ENCODE measurements around the gene IQSEC3. TPM values are rescaled to one million over a fixed set of nuclear protein-coding genes. Genes with fewer than 3 reads are reported as not detected.
"Not testable (repeated sequence)": the region's sequence is repeated elsewhere in the genome, so short reads cannot be mapped to it uniquely, and the experiment has no call there.

Gene IQSEC3
- 0.39 TPM for polyA plus RNA-seq (2013, experiment 1 of 2)
- 0.25 TPM for polyA plus RNA-seq (2013, experiment 2 of 2)

DNA sequence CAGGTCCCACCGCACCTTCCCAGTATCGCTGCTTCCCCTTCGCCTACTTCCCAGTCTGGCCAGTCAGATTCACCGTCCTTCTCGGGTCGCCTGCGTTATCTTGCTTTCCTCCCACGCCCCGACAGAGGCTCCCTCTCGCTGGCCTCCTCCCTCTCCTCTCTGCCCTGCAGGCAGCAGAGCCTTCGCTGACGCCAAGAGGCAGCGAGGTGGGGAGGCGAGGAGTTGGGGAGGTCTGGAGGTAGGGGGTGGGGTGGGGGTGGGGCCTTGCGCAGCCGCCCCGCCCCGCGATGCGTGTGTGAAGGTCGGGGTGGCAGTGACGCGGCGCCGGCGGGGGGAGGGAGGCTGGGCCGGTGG is at the start of gene IQSEC3:
Gene IQSEC3, plus strand, starts transcription at position 340 of the 354 bp plus-strand sequence. CDS start 116 bp downstream, outside the sequence.
- no CpG with 5 or more reads among the region's 27 CpGs for WGBS
- Histone ChIP-seq H3K27me3 (ENCODE audit: control insufficient read depth in 1 of 2, insufficient read depth in 1 of 2, low read length in 2 of 2) (peaks cover 15 to 17% of the 10 kb centered on the region in 2 experiments), H3K4me3 (ENCODE audit: insufficient read depth in 1 of 2, low read depth in 1 of 2, low read length in 2 of 2) (peak within 1 kb of the TSS in 1 of 2 experiments; percentile 36), H3K4me2 (ENCODE audit: low read length, poor library complexity, severe bottlenecking) (peak within 1 kb of the TSS; percentile 72)
- H3K36me3 ChIP-seq (ENCODE audit: control insufficient read depth in 1 of 2, insufficient read depth in 2 of 2, low read depth in 1 of 2, low read length in 2 of 2); H3K4ac ChIP-seq (ENCODE audit: low read depth in 1 of 2, low read length in 2 of 2); H2BK15ac ChIP-seq (ENCODE audit: low read depth, poor library complexity, severe bottlenecking); H2AK5ac ChIP-seq (ENCODE audit: low read length, severe bottlenecking); H2BK12ac ChIP-seq (ENCODE audit: low read length in 2 of 2); H3K18ac ChIP-seq (ENCODE audit: low read depth in 1 of 2, low read length in 2 of 2); DNase-seq; H2BK5ac ChIP-seq (ENCODE audit: low read depth, low read length, poor library complexity, severe bottlenecking); H3K9ac ChIP-seq (ENCODE audit: low read length); H3K23ac ChIP-seq (ENCODE audit: low read length in 2 of 2); H3K14ac ChIP-seq (ENCODE audit: low read length in 2 of 2); H2BK120ac ChIP-seq (ENCODE audit: low read depth, low read length); H2AFZ ChIP-seq (ENCODE audit: low read depth, low read length); H3K79me1 ChIP-seq (replicated peaks; ENCODE audit: low read length, poor library complexity, severe bottlenecking); H4K91ac ChIP-seq (ENCODE audit: low read length); H3K9me3 ChIP-seq (ENCODE audit: control insufficient read depth, low read length); H3K27ac ChIP-seq (ENCODE audit: low read length, poor library complexity, severe bottlenecking); H4K8ac ChIP-seq (ENCODE audit: low read length); H3K4me1 ChIP-seq (ENCODE audit: control insufficient read depth, insufficient read depth, low read depth, low read length): not testable (repeated sequence)

DNA sequence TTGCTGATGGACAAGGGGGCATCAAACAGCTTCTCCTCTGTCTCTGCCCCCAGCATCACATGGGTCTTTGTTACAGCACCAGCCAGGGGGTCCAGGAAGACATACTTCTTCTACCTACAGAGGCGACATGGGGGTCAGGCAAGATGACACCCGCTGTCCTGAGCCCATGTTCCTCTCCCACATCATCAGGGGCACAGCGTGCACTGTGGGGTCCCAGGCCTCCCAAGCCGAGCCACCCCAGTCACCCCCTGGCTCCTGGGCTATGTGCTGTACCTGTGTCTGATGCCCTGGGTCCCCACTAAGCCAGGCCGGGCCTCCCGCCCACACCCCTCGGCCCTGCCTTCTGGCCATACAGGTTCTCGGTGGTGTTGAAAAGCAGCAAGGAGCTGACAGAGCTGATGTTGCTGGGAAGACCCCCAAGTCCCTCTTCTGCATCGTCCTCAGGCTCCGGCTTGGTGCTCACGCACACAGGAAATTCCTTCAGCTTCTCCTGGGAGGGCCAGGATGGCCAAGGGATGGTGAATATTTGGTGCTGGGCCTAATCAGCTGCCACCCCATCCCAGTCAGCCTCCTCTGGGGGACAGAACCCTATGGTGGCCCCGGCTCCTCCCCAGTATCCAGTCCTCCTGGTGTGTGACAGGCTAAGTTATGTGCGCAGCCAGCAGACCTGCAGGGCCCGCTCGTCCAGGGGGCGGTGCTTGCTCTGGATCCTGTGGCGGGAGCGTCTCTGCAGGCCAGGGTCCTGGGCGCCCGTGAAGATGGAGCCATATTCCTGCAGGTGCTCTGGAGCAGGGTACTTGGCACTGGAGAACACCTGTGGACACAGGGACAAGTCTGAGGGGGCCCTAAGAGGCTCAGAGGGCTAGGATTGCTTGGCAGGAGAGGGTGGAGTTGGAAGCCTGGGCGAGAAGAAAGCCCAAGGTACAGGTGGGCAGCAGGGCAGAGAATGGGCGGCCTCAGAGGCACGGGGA is 48.9 kb upstream of the IQSEC3 start:
- H3K14ac ChIP-seq (ENCODE audit: low read length in 2 of 2); H3K9ac ChIP-seq (ENCODE audit: low read length); H3K4me3 ChIP-seq (ENCODE audit: insufficient read depth in 1 of 2, low read depth in 1 of 2, low read length in 2 of 2): not testable (repeated sequence)

DNA sequence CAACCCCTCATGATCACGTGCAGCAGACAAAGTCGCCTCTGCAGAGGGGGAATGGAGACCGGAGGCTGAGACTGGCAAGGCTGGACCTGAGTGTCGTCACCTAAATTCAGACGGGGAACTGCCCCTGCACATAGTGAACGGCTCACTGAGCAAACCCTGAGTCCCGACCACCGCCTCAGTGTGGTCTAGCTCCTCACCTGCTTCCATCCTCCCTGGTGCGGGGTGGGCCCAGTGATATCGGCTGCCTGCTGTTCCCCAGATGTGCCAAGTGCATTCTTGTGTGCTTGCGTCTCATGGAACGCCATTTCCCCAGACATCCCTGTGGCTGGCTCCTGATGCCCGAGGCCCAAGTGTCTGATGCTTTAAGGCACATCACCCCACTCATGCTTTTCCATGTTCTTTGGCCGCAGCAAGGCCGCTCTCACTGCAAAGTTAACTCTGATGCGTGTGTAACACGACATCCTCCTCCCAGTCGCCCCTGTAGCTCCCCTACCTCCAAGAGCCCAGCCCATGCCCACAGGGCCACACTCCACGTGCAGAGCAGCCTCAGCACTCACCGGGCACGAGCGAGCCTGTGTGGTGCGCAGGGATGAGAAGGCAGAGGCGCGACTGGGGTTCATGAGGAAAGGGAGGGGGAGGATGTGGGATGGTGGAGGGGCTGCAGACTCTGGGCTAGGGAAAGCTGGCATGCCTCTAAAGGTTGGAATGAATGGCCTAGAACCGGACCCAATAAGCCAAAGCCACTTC is 47.6 kb upstream of the IQSEC3 start:
- H2AFZ ChIP-seq (ENCODE audit: low read depth, low read length); H2BK15ac ChIP-seq (ENCODE audit: low read depth, poor library complexity, severe bottlenecking); H3K27ac ChIP-seq (ENCODE audit: low read length, poor library complexity, severe bottlenecking); H3K14ac ChIP-seq (ENCODE audit: low read length in 2 of 2); H3K27me3 ChIP-seq (ENCODE audit: control insufficient read depth in 1 of 2, insufficient read depth in 1 of 2, low read length in 2 of 2); H3K4me3 ChIP-seq (ENCODE audit: insufficient read depth in 1 of 2, low read depth in 1 of 2, low read length in 2 of 2); H4K91ac ChIP-seq (ENCODE audit: low read length); H2AK5ac ChIP-seq (ENCODE audit: low read length, severe bottlenecking); H2BK5ac ChIP-seq (ENCODE audit: low read depth, low read length, poor library complexity, severe bottlenecking); H2BK120ac ChIP-seq (ENCODE audit: low read depth, low read length); H2BK12ac ChIP-seq (ENCODE audit: low read length in 2 of 2); H3K23ac ChIP-seq (ENCODE audit: low read length in 2 of 2); H3K4me1 ChIP-seq (ENCODE audit: control insufficient read depth, insufficient read depth, low read depth, low read length); H3K4me2 ChIP-seq (ENCODE audit: low read length, poor library complexity, severe bottlenecking); H3K4ac ChIP-seq (ENCODE audit: low read depth in 1 of 2, low read length in 2 of 2); H3K9ac ChIP-seq (ENCODE audit: low read length); H3K18ac ChIP-seq (ENCODE audit: low read depth in 1 of 2, low read length in 2 of 2); H4K8ac ChIP-seq (ENCODE audit: low read length); DNase-seq; H3K9me3 ChIP-seq (ENCODE audit: control insufficient read depth, low read length): not testable (repeated sequence)
- peaks cover 21 to 50% of the 10 kb centered on the region in 2 experiments for H3K36me3 ChIP-seq (ENCODE audit: control insufficient read depth in 1 of 2, insufficient read depth in 2 of 2, low read depth in 1 of 2, low read length in 2 of 2)
- peaks cover 24% of the 10 kb centered on the region for H3K79me1 ChIP-seq (replicated peaks; ENCODE audit: low read length, poor library complexity, severe bottlenecking)
- WGBS = 94% methylated on average over 11 of the region's 26 CpGs

More for the DNA sequence above, 48.9 kb upstream of the IQSEC3 start:
- not testable (repeated sequence) for H3K4me1 ChIP-seq (ENCODE audit: control insufficient read depth, insufficient read depth, low read depth, low read length); DNase-seq; H3K27me3 ChIP-seq (ENCODE audit: control insufficient read depth in 1 of 2, insufficient read depth in 1 of 2, low read length in 2 of 2); H2AK5ac ChIP-seq (ENCODE audit: low read length, severe bottlenecking); H2AFZ ChIP-seq (ENCODE audit: low read depth, low read length); H2BK15ac ChIP-seq (ENCODE audit: low read depth, poor library complexity, severe bottlenecking); H3K4me2 ChIP-seq (ENCODE audit: low read length, poor library complexity, severe bottlenecking); H3K18ac ChIP-seq (ENCODE audit: low read depth in 1 of 2, low read length in 2 of 2); H3K9me3 ChIP-seq (ENCODE audit: control insufficient read depth, low read length); H3K27ac ChIP-seq (ENCODE audit: low read length, poor library complexity, severe bottlenecking); H4K8ac ChIP-seq (ENCODE audit: low read length); H2BK5ac ChIP-seq (ENCODE audit: low read depth, low read length, poor library complexity, severe bottlenecking); H2BK120ac ChIP-seq (ENCODE audit: low read depth, low read length); H3K4ac ChIP-seq (ENCODE audit: low read depth in 1 of 2, low read length in 2 of 2); H4K91ac ChIP-seq (ENCODE audit: low read length); H2BK12ac ChIP-seq (ENCODE audit: low read length in 2 of 2); H3K23ac ChIP-seq (ENCODE audit: low read length in 2 of 2)
- WGBS = 100% methylated on average over 3 of the region's 23 CpGs
- peaks cover 21 to 47% of the 10 kb centered on the region in 2 experiments for H3K36me3 ChIP-seq (ENCODE audit: control insufficient read depth in 1 of 2, insufficient read depth in 2 of 2, low read depth in 1 of 2, low read length in 2 of 2)
- peaks cover 19% of the 10 kb centered on the region for H3K79me1 ChIP-seq (replicated peaks; ENCODE audit: low read length, poor library complexity, severe bottlenecking)

DNA sequence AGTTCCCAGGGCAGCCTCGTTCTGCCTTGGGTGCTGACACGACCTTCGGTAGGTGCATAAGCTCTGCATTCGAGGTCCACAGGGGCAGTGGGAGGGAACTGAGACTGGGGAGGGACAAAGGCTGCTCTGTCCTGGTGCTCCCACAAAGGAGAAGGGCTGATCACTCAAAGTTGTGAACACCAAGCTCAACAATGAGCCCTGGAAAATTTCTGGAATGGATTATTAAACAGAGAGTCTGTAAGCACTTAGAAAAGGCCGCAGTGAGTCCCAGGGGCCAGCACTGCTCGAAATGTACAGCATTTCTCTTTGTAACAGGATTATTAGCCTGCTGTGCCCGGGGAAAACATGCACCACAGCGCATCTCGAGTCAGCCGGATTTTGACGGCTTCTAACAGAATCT is 46.7 kb upstream of the IQSEC3 start:
- not testable (repeated sequence) for H2BK15ac ChIP-seq (ENCODE audit: low read depth, poor library complexity, severe bottlenecking); H4K91ac ChIP-seq (ENCODE audit: low read length); H2BK12ac ChIP-seq (ENCODE audit: low read length in 2 of 2); H3K4me1 ChIP-seq (ENCODE audit: control insufficient read depth, insufficient read depth, low read depth, low read length); H3K14ac ChIP-seq (ENCODE audit: low read length in 2 of 2); H3K4me2 ChIP-seq (ENCODE audit: low read length, poor library complexity, severe bottlenecking); H3K18ac ChIP-seq (ENCODE audit: low read depth in 1 of 2, low read length in 2 of 2); H3K27ac ChIP-seq (ENCODE audit: low read length, poor library complexity, severe bottlenecking); DNase-seq; H4K8ac ChIP-seq (ENCODE audit: low read length); H3K9me3 ChIP-seq (ENCODE audit: control insufficient read depth, low read length); H3K23ac ChIP-seq (ENCODE audit: low read length in 2 of 2); H2BK120ac ChIP-seq (ENCODE audit: low read depth, low read length); H2AFZ ChIP-seq (ENCODE audit: low read depth, low read length); H3K9ac ChIP-seq (ENCODE audit: low read length); H2BK5ac ChIP-seq (ENCODE audit: low read depth, low read length, poor library complexity, severe bottlenecking); H3K27me3 ChIP-seq (ENCODE audit: control insufficient read depth in 1 of 2, insufficient read depth in 1 of 2, low read length in 2 of 2); H3K4ac ChIP-seq (ENCODE audit: low read depth in 1 of 2, low read length in 2 of 2); H2AK5ac ChIP-seq (ENCODE audit: low read length, severe bottlenecking); H3K4me3 ChIP-seq (ENCODE audit: insufficient read depth in 1 of 2, low read depth in 1 of 2, low read length in 2 of 2)
- Histone ChIP-seq H3K36me3 (ENCODE audit: control insufficient read depth in 1 of 2, insufficient read depth in 2 of 2, low read depth in 1 of 2, low read length in 2 of 2) (peaks cover 21 to 48% of the 10 kb centered on the region in 2 experiments), H3K79me1 (replicated peaks; ENCODE audit: low read length, poor library complexity, severe bottlenecking) (peaks cover 24% of the 10 kb centered on the region)
- WGBS = 99% methylated on average over 7 of the region's 11 CpGs
